Tibial artery (tissue), 4 donors: ENCODE data around the gene STUB1.
"Not testable (repeated sequence)": the region's sequence is repeated elsewhere in the genome, so short reads cannot be mapped to it uniquely, and the experiment has no call there.

ENCODE experiments used
- DNase-seq, 2 donors: peaks; one replicate each; pipeline ENCODE4 v3.0.0-alpha.2; 2019
- H3K27ac ChIP-seq, 2 donors: fragments of 200-600 bp; sonication (generic) in 1 of 2; 1 replicate in 1 of 2; 2 replicates in 1 of 2; pipeline ENCODE4 v1.5.1; 2018 to 2019; ENCODE audit warnings: mild to moderate bottlenecking in 1 of 2
- H3K27me3 ChIP-seq, 2 donors: fragments of 200-600 bp; sonication (generic) in 1 of 2; one replicate each; pipeline versions ENCODE4 v1.5.1 to v1.6.0; 2016 to 2019
- H3K36me3 ChIP-seq, 3 donors: fragments of 200-600 bp; sonication (generic) in 2 of 3; one replicate each; pipeline ENCODE4 v1.5.1; 2016 to 2019; ENCODE audit warnings: mild to moderate bottlenecking in 2 of 3
- H3K4me1 ChIP-seq, 4 donors: fragments of 200-600 bp; sonication (generic) in 2 of 4; 1 replicate in 3 of 4; 2 replicates in 1 of 4; pipeline ENCODE4 v1.5.1; 2016 to 2019
- H3K4me3 ChIP-seq, 2 donors: fragments of 200-600 bp; sonication (generic) in 1 of 2; 1 replicate in 1 of 2; 2 replicates in 1 of 2; pipeline ENCODE4 v1.5.1; 2018 to 2019; ENCODE audit warnings: mild to moderate bottlenecking in 2 of 2
- H3K9me3 ChIP-seq, 3 donors: fragments of 200-600 bp; sonication (generic) in 1 of 3; one replicate each; pipeline ENCODE4 v1.5.1; 2016 to 2019
- intact Hi-C: fragments of 100-400 bp; cut with DNase I; formaldehyde crosslinking; loops from one replicate; pipeline ENCODE4 v1.15.0; 2023; ENCODE audit warnings: low total_unique reads
- TF ChIP-seq, protein P1 (sequence below), 2 experiments: fragments of 200-600 bp in 1 of 2; fragments of 450-650 bp in 1 of 2; IDR thresholded peaks; one replicate each; pipeline ENCODE4 v1.5.1; 2017 to 2019; ENCODE audit warnings: antibody characterized with exemption in 2 of 2, mild to moderate bottlenecking in 1 of 2, moderate library complexity in 1 of 2

Gene STUB1

DNA sequence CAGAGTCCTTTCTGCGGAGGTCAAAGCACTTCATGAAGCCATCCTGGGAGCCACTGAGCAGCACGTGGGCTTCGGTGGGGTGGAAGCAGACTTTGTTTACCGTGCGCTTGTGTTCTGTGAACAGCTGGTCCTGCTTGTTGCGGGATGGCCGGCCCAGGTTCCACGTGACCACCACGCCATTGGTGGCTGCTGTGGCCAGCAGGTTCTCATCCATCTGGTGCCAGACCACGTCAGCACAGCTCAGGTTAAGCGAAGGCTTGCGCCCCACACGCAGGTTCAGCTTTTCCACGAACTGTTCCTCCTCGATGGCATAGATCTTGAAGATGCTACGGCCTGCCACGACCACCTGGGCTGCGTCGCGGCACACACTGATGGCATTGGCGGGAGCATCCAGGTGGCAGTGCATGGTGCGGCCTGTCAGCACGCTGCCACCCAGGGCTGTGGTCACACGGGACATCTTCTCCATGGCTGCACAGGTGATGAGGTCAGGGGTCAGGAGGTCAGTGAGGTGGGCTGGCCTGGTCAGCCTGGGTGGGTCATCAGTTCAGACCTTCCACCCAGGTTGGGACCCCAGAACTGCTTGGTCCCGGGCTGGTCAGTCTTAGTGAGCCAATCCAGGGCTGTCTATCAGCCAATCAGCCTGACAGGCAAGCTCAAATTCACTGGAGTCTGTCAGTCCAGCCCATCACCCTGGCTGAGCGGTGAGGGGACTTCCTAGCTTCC lies 9.1 kb downstream of the STUB1 start:
- Histone ChIP-seq H3K27me3 (peaks cover 8 to 29% of the 10 kb centered on the region in 2 donors), H3K4me3 (peak overlapping the region; percentile 79 to 94), H3K36me3 (peaks cover 0 to 26% (median 7%) of the 10 kb centered on the region in 3 donors), H3K9me3 (no peaks in the 10 kb centered on the region), H3K27ac (peak overlapping the region; percentile 86 to 93), H3K4me1 (peaks cover 0 to 59% (median 43%) of the 10 kb centered on the region in 4 donors)
- DNase-seq: no peak
- intact Hi-C loops: no loop called here
- TF ChIP-seq, protein P1, sequence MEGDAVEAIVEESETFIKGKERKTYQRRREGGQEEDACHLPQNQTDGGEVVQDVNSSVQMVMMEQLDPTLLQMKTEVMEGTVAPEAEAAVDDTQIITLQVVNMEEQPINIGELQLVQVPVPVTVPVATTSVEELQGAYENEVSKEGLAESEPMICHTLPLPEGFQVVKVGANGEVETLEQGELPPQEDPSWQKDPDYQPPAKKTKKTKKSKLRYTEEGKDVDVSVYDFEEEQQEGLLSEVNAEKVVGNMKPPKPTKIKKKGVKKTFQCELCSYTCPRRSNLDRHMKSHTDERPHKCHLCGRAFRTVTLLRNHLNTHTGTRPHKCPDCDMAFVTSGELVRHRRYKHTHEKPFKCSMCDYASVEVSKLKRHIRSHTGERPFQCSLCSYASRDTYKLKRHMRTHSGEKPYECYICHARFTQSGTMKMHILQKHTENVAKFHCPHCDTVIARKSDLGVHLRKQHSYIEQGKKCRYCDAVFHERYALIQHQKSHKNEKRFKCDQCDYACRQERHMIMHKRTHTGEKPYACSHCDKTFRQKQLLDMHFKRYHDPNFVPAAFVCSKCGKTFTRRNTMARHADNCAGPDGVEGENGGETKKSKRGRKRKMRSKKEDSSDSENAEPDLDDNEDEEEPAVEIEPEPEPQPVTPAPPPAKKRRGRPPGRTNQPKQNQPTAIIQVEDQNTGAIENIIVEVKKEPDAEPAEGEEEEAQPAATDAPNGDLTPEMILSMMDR (IDR thresholded peaks at IDR 0.05): no peak

DNA sequence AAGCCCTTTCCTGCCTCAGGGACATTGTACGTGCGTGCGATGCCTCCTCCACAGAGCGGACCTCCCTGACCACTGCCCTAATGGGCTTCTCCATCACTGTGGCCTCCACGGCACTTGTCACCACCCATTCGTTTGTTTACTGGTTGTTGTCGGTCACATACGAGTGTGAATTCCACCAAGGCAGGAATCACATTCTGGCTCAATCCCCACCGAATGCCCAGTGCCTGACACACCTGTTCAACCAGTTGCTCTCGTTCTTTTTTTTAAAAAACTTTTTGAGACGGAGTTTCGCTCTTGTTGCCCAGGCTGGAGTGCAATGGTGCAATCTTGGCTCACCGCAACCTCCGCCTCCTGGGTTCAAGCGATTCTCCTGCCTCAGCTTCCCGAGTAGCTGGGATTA lies 11.0 kb downstream of the STUB1 start:
- H3K9me3 ChIP-seq, intact Hi-C loops, DNase-seq, H3K4me3 ChIP-seq, H3K27ac ChIP-seq: not testable (repeated sequence)
- peaks cover 0 to 17% (median 7%) of the 10 kb centered on the region in 3 donors for H3K36me3 ChIP-seq
- H3K27me3 ChIP-seq: peaks cover 9 to 48% of the 10 kb centered on the region in 2 donors
- H3K4me1 ChIP-seq: peaks cover 0 to 57% (median 39%) of the 10 kb centered on the region in 4 donors

DNA sequence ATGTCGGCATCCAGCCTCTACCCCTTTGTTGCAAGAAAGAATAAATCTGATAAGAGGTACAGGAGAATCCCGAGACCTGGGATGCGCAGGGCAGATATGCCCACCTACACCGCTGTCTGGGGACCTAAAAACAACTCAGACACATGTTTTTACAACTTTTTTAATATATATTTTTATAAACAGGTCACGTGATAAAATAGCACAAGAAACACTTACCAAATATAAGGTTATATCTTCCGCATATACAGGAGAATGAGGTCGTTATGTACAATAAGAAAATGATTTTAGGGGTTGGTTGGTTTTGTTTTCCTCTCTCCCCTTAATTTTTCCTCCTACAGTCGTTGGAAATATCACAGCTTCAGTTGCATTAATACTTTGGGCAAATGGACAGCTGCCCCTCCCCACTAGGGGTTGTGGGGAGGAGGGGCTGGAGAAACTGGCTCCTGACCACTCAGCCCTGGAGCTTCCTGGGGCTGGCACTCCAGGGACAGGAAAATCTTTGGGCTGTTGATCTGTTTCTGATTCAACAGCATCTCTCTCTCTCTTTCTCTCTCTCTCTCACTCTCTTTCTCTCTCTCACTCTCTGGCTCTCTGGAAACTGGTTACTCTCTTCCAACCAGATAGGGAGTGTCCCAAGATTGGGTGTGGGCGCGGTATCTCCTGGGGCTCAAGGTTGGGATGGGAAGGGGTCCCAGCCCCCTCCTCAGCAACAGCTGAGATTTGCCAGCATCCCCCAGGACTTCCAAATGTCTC lies 12.3 kb downstream of the STUB1 start:
- DNase-seq: no peak
- Histone ChIP-seq H3K4me1 (peaks cover 0 to 55% (median 38%) of the 10 kb centered on the region in 4 donors), H3K27me3 (peaks cover 9 to 61% of the 10 kb centered on the region in 2 donors)

DNA sequence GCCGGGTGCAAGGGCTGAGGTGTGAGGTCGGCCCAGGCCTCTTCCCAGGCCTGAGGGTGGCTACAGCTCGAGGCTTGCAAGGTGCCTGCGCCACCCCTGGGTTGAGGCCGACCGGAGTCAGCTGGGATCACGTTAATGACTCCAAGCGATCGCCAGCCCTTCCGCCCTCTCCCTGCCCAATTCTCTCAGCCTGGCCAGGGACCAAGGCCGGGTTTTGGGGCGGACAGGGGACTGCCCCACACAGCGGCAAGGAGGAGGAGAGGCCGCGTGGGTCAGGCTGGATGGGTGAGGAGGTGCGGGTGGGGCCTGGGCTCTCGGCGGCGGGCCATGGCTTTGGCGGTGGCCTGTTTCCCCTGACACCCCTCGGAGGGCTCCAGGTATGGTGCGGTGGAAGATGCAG lies 13.2 kb downstream of the STUB1 start:
- Histone ChIP-seq H3K36me3 (no peaks in the 10 kb centered on the region), H3K27ac (no peak overlapping the region), H3K4me1 (peaks cover 0 to 54% (median 37%) of the 10 kb centered on the region in 4 donors), H3K27me3 (peaks cover 9 to 69% of the 10 kb centered on the region in 2 donors), H3K4me3 (no peak overlapping the region), H3K9me3 (no peaks in the 10 kb centered on the region)
- DNase-seq: no peak
- intact Hi-C loops: no loop called here
- TF ChIP-seq, protein P1 (IDR thresholded peaks at IDR 0.05): no peak

More for the DNA sequence above, 12.3 kb downstream of the STUB1 start:
- intact Hi-C loops: no loop called here
- Histone ChIP-seq H3K4me3 (no peak overlapping the region), H3K27ac (no peak overlapping the region), H3K36me3 (peaks cover 0 to 5% (median 0%) of the 10 kb centered on the region in 3 donors), H3K9me3 (no peaks in the 10 kb centered on the region)
- TF ChIP-seq, protein P1 (IDR thresholded peaks at IDR 0.05): no peak

DNA sequence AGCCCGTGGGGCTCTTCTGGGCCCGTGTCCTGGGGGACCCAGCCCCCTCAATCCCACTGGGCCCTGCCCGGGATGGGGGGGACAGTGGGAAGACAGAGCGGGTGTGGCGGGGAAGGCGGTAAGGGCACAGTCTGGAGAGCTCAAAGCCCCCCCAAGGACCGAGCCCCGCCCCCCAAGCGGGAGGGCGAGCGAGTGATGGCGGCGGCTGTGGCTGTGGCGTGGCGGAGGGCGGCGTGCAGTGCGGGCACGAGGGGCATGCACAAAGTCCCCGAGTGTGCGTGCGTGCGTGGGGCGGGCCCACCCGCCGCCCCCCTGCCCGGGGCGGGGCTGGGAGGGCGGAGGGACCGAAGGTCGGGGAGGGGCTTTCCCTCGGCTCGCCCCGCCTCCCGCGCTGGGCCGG lies 13.6 kb downstream of the STUB1 start:
- Histone ChIP-seq H3K36me3 (no peaks in the 10 kb centered on the region), H3K4me3 (no peak overlapping the region), H3K4me1 (peaks cover 0 to 50% (median 34%) of the 10 kb centered on the region in 4 donors), H3K27ac (no peak overlapping the region), H3K9me3 (no peaks in the 10 kb centered on the region), H3K27me3 (peaks cover 9 to 71% of the 10 kb centered on the region in 2 donors)
- no peak for DNase-seq
- intact Hi-C loops: no loop called here
- TF ChIP-seq, protein P1 (IDR thresholded peaks at IDR 0.05): no peak
